Breast epithelium (tissue), 3 donors: ENCODE results near the gene MICOS13.

ENCODE experiments used
- POLR2A ChIP-seq: fragments of 450-650 bp; IDR thresholded peaks from one replicate; pipeline ENCODE4 v1.6.1; 2016; ENCODE audit warnings: antibody characterized with exemption, mild to moderate bottlenecking, moderate library complexity
- TF ChIP-seq, protein P1 (sequence below), 3 donors: fragments of 450-650 bp; IDR thresholded peaks; one replicate each; pipeline ENCODE4 v1.5.1; 2016 to 2017; ENCODE audit warnings: antibody characterized with exemption in 3 of 3, mild to moderate bottlenecking in 3 of 3, moderate library complexity in 3 of 3

DNA sequence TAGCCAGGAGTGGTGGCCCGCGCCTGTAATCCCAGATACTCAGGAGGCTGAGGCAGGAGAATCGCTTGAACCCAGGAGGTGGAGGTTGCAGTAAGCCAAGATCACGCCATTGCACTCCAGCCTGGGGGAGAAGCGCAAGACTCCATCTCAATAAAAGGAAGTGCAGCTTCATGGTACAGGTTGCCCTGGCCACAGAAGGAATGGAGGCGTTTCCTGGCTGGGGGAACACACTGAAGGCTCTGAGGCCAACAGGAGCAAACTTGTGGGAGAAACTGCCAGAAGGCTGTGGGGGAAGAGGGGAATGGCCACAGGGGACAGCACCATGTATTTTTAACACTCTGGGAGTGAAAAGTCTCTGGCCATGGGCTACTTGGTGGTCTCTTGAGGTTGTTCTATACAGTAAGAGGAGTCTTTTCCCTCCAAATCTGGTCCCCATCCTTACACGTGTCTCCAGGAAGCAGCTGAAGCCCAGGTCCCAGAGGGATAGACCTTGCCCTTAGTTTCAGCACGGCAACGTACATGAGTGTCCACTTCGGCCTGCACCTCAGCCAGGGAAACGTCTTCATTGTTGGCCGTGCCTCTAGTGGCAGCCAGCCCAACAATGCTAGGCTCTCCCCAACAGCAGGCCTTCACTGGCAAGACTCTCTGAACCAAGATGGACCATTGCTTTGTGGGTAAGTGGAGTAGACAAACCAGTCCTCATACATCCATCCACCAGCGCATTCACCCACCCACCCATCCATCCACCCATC lies 7.4 kb downstream of the MICOS13 start:
- TF ChIP-seq POLR2A: no peak
- TF ChIP-seq, protein P1, sequence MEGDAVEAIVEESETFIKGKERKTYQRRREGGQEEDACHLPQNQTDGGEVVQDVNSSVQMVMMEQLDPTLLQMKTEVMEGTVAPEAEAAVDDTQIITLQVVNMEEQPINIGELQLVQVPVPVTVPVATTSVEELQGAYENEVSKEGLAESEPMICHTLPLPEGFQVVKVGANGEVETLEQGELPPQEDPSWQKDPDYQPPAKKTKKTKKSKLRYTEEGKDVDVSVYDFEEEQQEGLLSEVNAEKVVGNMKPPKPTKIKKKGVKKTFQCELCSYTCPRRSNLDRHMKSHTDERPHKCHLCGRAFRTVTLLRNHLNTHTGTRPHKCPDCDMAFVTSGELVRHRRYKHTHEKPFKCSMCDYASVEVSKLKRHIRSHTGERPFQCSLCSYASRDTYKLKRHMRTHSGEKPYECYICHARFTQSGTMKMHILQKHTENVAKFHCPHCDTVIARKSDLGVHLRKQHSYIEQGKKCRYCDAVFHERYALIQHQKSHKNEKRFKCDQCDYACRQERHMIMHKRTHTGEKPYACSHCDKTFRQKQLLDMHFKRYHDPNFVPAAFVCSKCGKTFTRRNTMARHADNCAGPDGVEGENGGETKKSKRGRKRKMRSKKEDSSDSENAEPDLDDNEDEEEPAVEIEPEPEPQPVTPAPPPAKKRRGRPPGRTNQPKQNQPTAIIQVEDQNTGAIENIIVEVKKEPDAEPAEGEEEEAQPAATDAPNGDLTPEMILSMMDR (IDR thresholded peaks at IDR 0.05): no peak
